Activated CD8-positive, alpha-beta memory T cell treated with anti-CD3 and anti-CD28 coated beads for 48 hours (primary cell): ENCODE results near the gene MNX1.

Experiments used
- DNase-seq, 3 experiments: peaks; one replicate each; pipeline ENCODE4 v3.0.0-alpha.2; 2020; ENCODE audit warnings: low read depth in 2 of 3, low spot score in 2 of 3

The MNX1 gene

GRCh38 chr7:157033483-157034473, 23.3 kb upstream of the MNX1 start:
- DNase-seq, result no peak

GRCh38 chr7:157032644-157033482, 22.4 kb upstream of the MNX1 start:
- no peak for DNase-seq

GRCh38 chr7:157032128-157032527, 21.7 kb upstream of the MNX1 start:
- no peak for DNase-seq

- DNase-seq, result no peak
Observed at GRCh38 chr7:157028199-157028903, 17.9 kb upstream of the MNX1 start.

- no peak for DNase-seq
Observed at GRCh38 chr7:157027568-157028198, 17.2 kb upstream of the MNX1 start.

GRCh38 chr7:157024716-157025115, 14.3 kb upstream of the MNX1 start:
- DNase-seq, result no peak

- DNase-seq, result no peak
Observed at GRCh38 chr7:157023589-157023905, 13.1 kb upstream of the MNX1 start.

- DNase-seq, result no peak
Observed at GRCh38 chr7:157022681-157023588, 12.5 kb upstream of the MNX1 start.

- DNase-seq, result no peak
Observed at GRCh38 chr7:157021871-157022680, 11.6 kb upstream of the MNX1 start.

GRCh38 chr7:157021071-157021870, 10.8 kb upstream of the MNX1 start:
- DNase-seq, result no peak

- no peak for DNase-seq
Observed at GRCh38 chr7:157020514-157021070, 10.1 kb upstream of the MNX1 start.

GRCh38 chr7:157019718-157020451, 9.4 kb upstream of the MNX1 start:
- no peak for DNase-seq

- DNase-seq, result no peak
Observed at GRCh38 chr7:157018997-157019608, 8.6 kb upstream of the MNX1 start.

- no peak for DNase-seq
Observed at GRCh38 chr7:157018328-157018996, 8.0 kb upstream of the MNX1 start.

- no peak for DNase-seq
Observed at GRCh38 chr7:157017603-157018327, 7.3 kb upstream of the MNX1 start.

GRCh38 chr7:157017149-157017548, 6.7 kb upstream of the MNX1 start:
- DNase-seq, result no peak
